Epithelial cell of proximal tubule (primary cell): ENCODE results near the gene PAPPA2. TPM values are rescaled to one million over a fixed set of nuclear protein-coding genes. Genes with fewer than 3 reads are reported as not detected.

ENCODE experiments used
- DNase-seq: peaks from one replicate; pipeline ENCODE4 v3.0.0-alpha.2; 2011; ENCODE audit warnings: low read depth
- H3K4me3 ChIP-seq: 2 replicates; pipeline ENCODE4 v1.5.1; 2011; ENCODE audit warnings: low read depth, mild to moderate bottlenecking, low read length
- CTCF ChIP-seq: conservative IDR thresholded peaks from 2 replicates; pipeline ENCODE4 v1.5.1; 2012; ENCODE audit warnings: low read depth, mild to moderate bottlenecking, low read length
- total RNA-seq: library from RNA; depleted of rRNA; stranded (reverse); fragments of >200 nt; gene quantifications from 2 replicates; pipeline ENCODE4 v1.2.3, GENCODE V29; 2015

PAPPA2 gene
- total RNA-seq, 1 donor from 2014 or later, result 0.98 TPM

GRCh38 chr1:176770066-176770465 is 307.1 kb downstream of the PAPPA2 start:
- no peak for DNase-seq
- H3K4me3 ChIP-seq, result no peak overlapping the region
- no peak for TF ChIP-seq CTCF

GRCh38 chr1:176773038-176773437 is 310.1 kb downstream of the PAPPA2 start:
- DNase-seq, result no peak
- no peak for TF ChIP-seq CTCF
- no peak overlapping the region for H3K4me3 ChIP-seq

GRCh38 chr1:176774224-176774623 is 311.2 kb downstream of the PAPPA2 start:
- H3K4me3 ChIP-seq, result no peak overlapping the region
- TF ChIP-seq CTCF, result no peak
- DNase-seq, result no peak

GRCh38 chr1:176775378-176775777 is 312.4 kb downstream of the PAPPA2 start:
- H3K4me3 ChIP-seq, result no peak overlapping the region
- DNase-seq, result no peak
- TF ChIP-seq CTCF, result no peak

- no peak overlapping the region for H3K4me3 ChIP-seq
- no peak for DNase-seq
- no peak for TF ChIP-seq CTCF
Observed at GRCh38 chr1:176775996-176776395, 313.0 kb downstream of the PAPPA2 start.

GRCh38 chr1:176778056-176778455 is 315.1 kb downstream of the PAPPA2 start:
- TF ChIP-seq CTCF, result no peak
- H3K4me3 ChIP-seq, result no peak overlapping the region
- no peak for DNase-seq

- no peak for DNase-seq
- TF ChIP-seq CTCF, result no peak
- H3K4me3 ChIP-seq, result no peak overlapping the region
Observed at GRCh38 chr1:176779992-176780328, 317.0 kb downstream of the PAPPA2 start.
